Trophoblast cell (in vitro differentiated cells and primary cell): ENCODE results near the gene PML.
"Not testable (repeated sequence)": the region's sequence is repeated elsewhere in the genome, so short reads cannot be mapped to it uniquely, and the experiment has no call there.

Experiments used
- DNase-seq, 2 donors: peaks; one replicate each; pipeline ENCODE4 v3.0.0-alpha.2; 2016
- H2AFZ ChIP-seq: 2 replicates; pipeline ENCODE4 v1.6.1; 2013; ENCODE audit warnings: low read length, moderate library complexity, mild to moderate bottlenecking; ENCODE audit not compliant: insufficient read depth, poor library complexity
- H2AK5ac ChIP-seq: 2 replicates; pipeline ENCODE4 v1.6.1; 2013; ENCODE audit warnings: mild to moderate bottlenecking, low read length
- H2BK120ac ChIP-seq: 2 replicates; pipeline ENCODE4 v1.6.1; 2013; ENCODE audit warnings: low read length, mild to moderate bottlenecking, moderate library complexity; ENCODE audit not compliant: insufficient read depth, poor library complexity
- H2BK12ac ChIP-seq: 2 replicates; pipeline ENCODE4 v1.6.1; 2013; ENCODE audit warnings: mild to moderate bottlenecking, low read length, moderate library complexity
- H2BK5ac ChIP-seq: 2 replicates; pipeline ENCODE4 v1.6.1; 2013; ENCODE audit warnings: low read length, low read depth, moderate library complexity, mild to moderate bottlenecking; ENCODE audit not compliant: poor library complexity
- H3K14ac ChIP-seq: 2 replicates; pipeline ENCODE4 v1.6.1; 2013; ENCODE audit warnings: mild to moderate bottlenecking, low read length
- H3K18ac ChIP-seq: 2 replicates; pipeline ENCODE4 v1.6.1; 2013; ENCODE audit warnings: mild to moderate bottlenecking, low read length
- H3K23ac ChIP-seq: 2 replicates; pipeline ENCODE4 v1.6.1; 2013; ENCODE audit warnings: low read length
- H3K27ac ChIP-seq: 2 replicates; pipeline ENCODE4 v1.5.1; 2013; ENCODE audit warnings: low read depth, mild to moderate bottlenecking, inconsistent platforms, low read length, moderate library complexity
- H3K27me3 ChIP-seq: 2 replicates; pipeline ENCODE4 v1.6.1; 2013; ENCODE audit warnings: inconsistent platforms, mild to moderate bottlenecking, low read length, moderate library complexity; ENCODE audit not compliant: insufficient read depth
- H3K36me3 ChIP-seq, 2 experiments: 1 replicate in 1 of 2; 2 replicates in 1 of 2; pipeline ENCODE4 v1.6.1; 2013; ENCODE audit warnings: low read length in 2 of 2, mild to moderate bottlenecking in 2 of 2, moderate library complexity in 1 of 2; ENCODE audit not compliant: insufficient read depth in 2 of 2, control insufficient read depth in 1 of 2
- H3K4ac ChIP-seq: 2 replicates; pipeline ENCODE4 v1.6.1; 2013; ENCODE audit warnings: low read depth, mild to moderate bottlenecking, low read length, moderate library complexity
- H3K4me1 ChIP-seq, 2 experiments: 1 replicate in 1 of 2; 2 replicates in 1 of 2; pipeline ENCODE4 v1.6.1; 2013; ENCODE audit warnings: low read length in 2 of 2, mild to moderate bottlenecking in 2 of 2, moderate library complexity in 1 of 2; ENCODE audit not compliant: insufficient read depth in 2 of 2, control insufficient read depth in 1 of 2
- H3K4me2 ChIP-seq: 2 replicates; pipeline ENCODE4 v1.6.1; 2013; ENCODE audit warnings: inconsistent platforms, mild to moderate bottlenecking, low read length, moderate library complexity
- H3K4me3 ChIP-seq: 2 replicates; pipeline ENCODE4 v1.5.1; 2013; ENCODE audit warnings: mild to moderate bottlenecking, low read depth, low read length, inconsistent platforms
- H3K79me1 ChIP-seq: one replicate; pipeline ENCODE4 v1.6.1; 2013; ENCODE audit warnings: low read length
- H3K79me2 ChIP-seq: 2 replicates; pipeline ENCODE4 v1.6.1; 2013; ENCODE audit warnings: low read length, mild to moderate bottlenecking; ENCODE audit not compliant: control insufficient read depth, insufficient read depth, poor library complexity
- H3K9ac ChIP-seq: 2 replicates; pipeline ENCODE4 v1.6.1; 2013; ENCODE audit warnings: mild to moderate bottlenecking, low read length
- H3K9me3 ChIP-seq: 2 replicates; pipeline ENCODE4 v1.6.1; 2013; ENCODE audit warnings: low read depth, mild to moderate bottlenecking, control low read depth, inconsistent platforms, low read length; ENCODE audit not compliant: insufficient read depth
- H4K12ac ChIP-seq: 2 replicates; pipeline ENCODE4 v1.6.1; 2013; ENCODE audit warnings: low read depth, mild to moderate bottlenecking, low read length, moderate library complexity
- H4K8ac ChIP-seq: 2 replicates; pipeline ENCODE4 v1.6.1; 2013; ENCODE audit warnings: low read depth, mild to moderate bottlenecking, low read length, moderate library complexity
- H4K91ac ChIP-seq: one replicate; pipeline ENCODE4 v1.6.1; 2013; ENCODE audit warnings: low read depth, mild to moderate bottlenecking, low read length, moderate library complexity
- whole genome bisulfite sequencing: extraction: QIAGEN DNeasy Blood & Tissue Kit; methylation state at CpG from one replicate; pipeline ENCODE4 v1.1.7; 2013; ENCODE audit warnings: missing lambda C conversion rate; ENCODE audit not compliant: insufficient read length, insufficient coverage; ENCODE audit errors: extremely low coverage; 5-methylcytosine and 5-hydroxymethylcytosine counted together

The PML gene

GRCh38 chr15:74046275-74046674 lies 51.8 kb downstream of the PML start:
- no peak overlapping the region for H3K14ac ChIP-seq
- no peak overlapping the region for H3K4me3 ChIP-seq
- no peak overlapping the region for H2AFZ ChIP-seq
- H2BK12ac ChIP-seq, result no peak overlapping the region
- no peak overlapping the region for H3K27ac ChIP-seq
- H4K12ac ChIP-seq, result no peak overlapping the region
- H3K4me2 ChIP-seq, result no peak overlapping the region
- no peaks in the 10 kb centered on the region for H3K27me3 ChIP-seq
- no CpG with 5 or more reads among the region's 7 CpGs for WGBS
- H3K9me3 ChIP-seq, result peaks cover 2% of the 10 kb centered on the region
- peaks cover 2% of the 10 kb centered on the region for H3K79me1 ChIP-seq
- no peak overlapping the region for H3K9ac ChIP-seq
- no peaks in the 10 kb centered on the region for H3K79me2 ChIP-seq
- H4K8ac ChIP-seq, result no peak overlapping the region
- H3K18ac ChIP-seq, result no peak overlapping the region
- H4K91ac ChIP-seq, result no peak overlapping the region
- no peaks in the 10 kb centered on the region for H3K36me3 ChIP-seq
- no peak overlapping the region for H3K4ac ChIP-seq
- DNase-seq, result no peak
- H2AK5ac ChIP-seq, result no peak overlapping the region
- no peak overlapping the region for H2BK5ac ChIP-seq
- no peak overlapping the region for H2BK120ac ChIP-seq
- peaks cover 3 to 4% of the 10 kb centered on the region in 2 experiments for H3K4me1 ChIP-seq
- H3K23ac ChIP-seq, result no peak overlapping the region

- Histone ChIP-seq H3K14ac (no peak overlapping the region), H2AFZ (no peak overlapping the region), H2BK12ac (no peak overlapping the region), H3K4ac (no peak overlapping the region), H3K9me3 (no peaks in the 10 kb centered on the region), H3K27ac (no peak overlapping the region), H2BK5ac (no peak overlapping the region), H3K4me1 (peaks cover 4 to 7% of the 10 kb centered on the region in 2 experiments), H3K4me3 (no peak overlapping the region), H3K23ac (no peak overlapping the region), H3K9ac (no peak overlapping the region), H4K8ac (no peak overlapping the region), H2BK120ac (no peak overlapping the region), H3K79me2 (no peaks in the 10 kb centered on the region), H3K18ac (no peak overlapping the region), H4K91ac (no peak overlapping the region), H4K12ac (no peak overlapping the region), H3K36me3 (no peaks in the 10 kb centered on the region), H3K4me2 (no peak overlapping the region), H3K27me3 (no peaks in the 10 kb centered on the region), H3K79me1 (peaks cover 2% of the 10 kb centered on the region), H2AK5ac (no peak overlapping the region)
- WGBS, result no CpG with 5 or more reads among the region's 5 CpGs
- peak in 1 of 2 donors; percentile 7 for DNase-seq
These were observed 55.6 kb downstream of the PML start for GRCh38 chr15:74050127-74050526.

- Histone ChIP-seq H4K8ac (peak overlapping the region; percentile 32), H3K4me3 (peak overlapping the region; percentile 28), H2BK120ac (no peak overlapping the region), H3K4me1 (peaks cover 4 to 7% of the 10 kb centered on the region in 2 experiments), H2BK5ac (no peak overlapping the region), H4K12ac (no peak overlapping the region), H2BK12ac (peak overlapping the region; percentile 50), H3K79me1 (peaks cover 2% of the 10 kb centered on the region), H3K9ac (no peak overlapping the region), H2AK5ac (peak overlapping the region; percentile 59), H3K36me3 (no peaks in the 10 kb centered on the region), H3K18ac (no peak overlapping the region), H2AFZ (no peak overlapping the region), H3K4ac (no peak overlapping the region), H3K23ac (no peak overlapping the region), H3K9me3 (no peaks in the 10 kb centered on the region), H3K14ac (no peak overlapping the region), H3K79me2 (no peaks in the 10 kb centered on the region), H4K91ac (peak overlapping the region; percentile 43), H3K27ac (peak overlapping the region; percentile 27), H3K27me3 (no peaks in the 10 kb centered on the region), H3K4me2 (no peak overlapping the region)
- peak; percentile 89 to 91 for DNase-seq
- WGBS, result no CpG with 5 or more reads among the region's 8 CpGs
These were observed 56.2 kb downstream of the PML start for GRCh38 chr15:74050556-74051234.

GRCh38 chr15:74052271-74053260 lies 58.0 kb downstream of the PML start:
- not testable (repeated sequence) for H3K27me3 ChIP-seq, H3K23ac ChIP-seq, H3K4me3 ChIP-seq, H3K79me2 ChIP-seq, H3K79me1 ChIP-seq, H2BK5ac ChIP-seq, H3K9me3 ChIP-seq, H2BK12ac ChIP-seq, H3K27ac ChIP-seq, H4K12ac ChIP-seq, H3K4ac ChIP-seq, H4K8ac ChIP-seq, H3K4me1 ChIP-seq, DNase-seq, H3K18ac ChIP-seq, H2BK120ac ChIP-seq, H2AK5ac ChIP-seq, H3K36me3 ChIP-seq, H3K14ac ChIP-seq, H3K4me2 ChIP-seq, H2AFZ ChIP-seq, H3K9ac ChIP-seq
- peak overlapping the region; percentile 35 for H4K91ac ChIP-seq
- WGBS, result no CpG with 5 or more reads among the region's 42 CpGs
